Measurements from ENCODE around the gene RRP15.

RRP15 gene

DNA sequence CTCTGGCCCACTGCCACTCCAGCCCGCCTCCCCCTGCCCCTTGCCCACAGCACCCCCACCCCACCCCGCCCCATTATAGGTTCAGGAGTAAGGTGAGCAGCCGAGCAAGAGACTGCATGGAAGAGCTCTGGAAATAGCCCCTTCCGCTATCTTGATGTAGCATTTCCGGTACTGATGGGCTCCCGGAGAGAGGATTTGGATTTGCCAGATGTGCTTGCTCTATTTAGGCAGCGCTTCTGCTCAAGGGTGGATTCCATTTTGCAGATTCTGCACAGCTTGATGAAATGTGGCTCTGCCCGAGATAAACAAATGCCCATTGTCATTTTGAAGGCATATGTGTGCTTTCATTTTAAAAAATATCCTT, 67.0 kb downstream of the RRP15 start:
- H3K4me2 ChIP-seq (ENCODE audit: low read length), result no peak overlapping the region
- TF ChIP-seq CTCF (IDR thresholded peaks at IDR 0.05), result no peak
- no peaks in the 10 kb centered on the region for H3K36me3 ChIP-seq (ENCODE audit: control insufficient read depth, insufficient read depth, low read length)
- H3K9me3 ChIP-seq (ENCODE audit: control insufficient read depth, low read length), result no peaks in the 10 kb centered on the region
- H3K4me1 ChIP-seq, result no peaks in the 10 kb centered on the region
- no peak overlapping the region for H3K9ac ChIP-seq
- H2AFZ ChIP-seq, result no peak overlapping the region
- no peaks in the 10 kb centered on the region for H3K79me2 ChIP-seq
- no peak overlapping the region for H3K27ac ChIP-seq
- H3K4me3 ChIP-seq (ENCODE audit: low read depth, low read length), result no peak overlapping the region
- no peaks in the 10 kb centered on the region for H3K27me3 ChIP-seq (ENCODE audit: control insufficient read depth, insufficient read depth, low read length)

DNA sequence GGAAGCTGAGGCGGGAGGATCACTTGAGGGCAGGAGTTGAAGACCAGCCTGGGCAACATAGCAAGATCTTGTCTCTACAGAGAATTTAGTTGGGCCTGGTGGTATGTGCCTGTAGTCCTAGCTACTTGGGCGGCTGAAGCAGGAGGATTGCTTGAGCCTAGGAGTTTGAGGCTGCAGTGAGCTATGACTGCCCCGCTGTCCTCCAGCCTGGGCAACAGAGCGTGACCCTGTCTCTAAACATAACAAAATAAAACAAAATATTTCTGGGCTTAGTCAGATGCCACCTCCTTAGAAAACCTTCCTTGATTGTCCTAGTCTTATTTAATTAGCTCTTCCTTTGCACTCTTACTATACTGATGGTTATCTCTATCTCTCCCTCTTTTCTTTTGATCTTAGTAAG, 68.6 kb downstream of the RRP15 start:
- Histone ChIP-seq H3K4me2 (ENCODE audit: low read length) (no peak overlapping the region), H3K27ac (no peak overlapping the region), H3K9ac (no peak overlapping the region), H3K9me3 (ENCODE audit: control insufficient read depth, low read length) (no peaks in the 10 kb centered on the region), H3K79me2 (no peaks in the 10 kb centered on the region), H3K4me1 (no peaks in the 10 kb centered on the region), H3K36me3 (ENCODE audit: control insufficient read depth, insufficient read depth, low read length) (no peaks in the 10 kb centered on the region), H3K27me3 (ENCODE audit: control insufficient read depth, insufficient read depth, low read length) (no peaks in the 10 kb centered on the region), H3K4me3 (ENCODE audit: low read depth, low read length) (no peak overlapping the region), H2AFZ (no peak overlapping the region)
- no peak for TF ChIP-seq CTCF (IDR thresholded peaks at IDR 0.05)

DNA sequence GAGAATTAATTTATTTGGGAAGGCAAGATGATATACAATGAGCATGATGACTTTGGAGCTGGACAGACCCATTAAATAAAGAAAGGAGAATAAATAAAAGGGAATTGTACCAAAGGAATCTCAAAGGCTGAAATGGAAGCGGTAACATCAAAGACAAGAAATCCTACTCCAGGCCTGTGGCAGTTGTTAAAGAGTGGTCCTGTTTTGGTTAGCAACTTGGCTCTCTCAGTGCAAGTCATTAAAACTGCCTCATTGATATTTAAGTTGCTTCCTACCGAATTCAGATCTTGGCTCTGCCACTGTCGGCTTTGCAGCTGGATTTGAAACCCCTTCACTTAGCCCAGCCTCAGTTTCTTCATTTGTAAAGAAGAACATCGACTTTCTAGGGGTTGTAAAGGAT, 70.2 kb downstream of the RRP15 start:
- Histone ChIP-seq H3K4me2 (ENCODE audit: low read length) (no peak overlapping the region), H3K79me2 (no peaks in the 10 kb centered on the region), H2AFZ (no peak overlapping the region), H3K9ac (no peak overlapping the region), H3K4me3 (ENCODE audit: low read depth, low read length) (no peak overlapping the region), H3K9me3 (ENCODE audit: control insufficient read depth, low read length) (no peaks in the 10 kb centered on the region), H3K36me3 (ENCODE audit: control insufficient read depth, insufficient read depth, low read length) (no peaks in the 10 kb centered on the region), H3K27ac (no peak overlapping the region), H3K4me1 (no peaks in the 10 kb centered on the region), H3K27me3 (ENCODE audit: control insufficient read depth, insufficient read depth, low read length) (no peaks in the 10 kb centered on the region)
- no peak for TF ChIP-seq CTCF (IDR thresholded peaks at IDR 0.05)

- Histone ChIP-seq H3K9me3 (ENCODE audit: control insufficient read depth, low read length) (no peaks in the 10 kb centered on the region), H3K27me3 (ENCODE audit: control insufficient read depth, insufficient read depth, low read length) (no peaks in the 10 kb centered on the region), H3K79me2 (no peaks in the 10 kb centered on the region), H2AFZ (no peak overlapping the region), H3K36me3 (ENCODE audit: control insufficient read depth, insufficient read depth, low read length) (no peaks in the 10 kb centered on the region), H3K27ac (no peak overlapping the region), H3K4me2 (ENCODE audit: low read length) (no peak overlapping the region), H3K9ac (no peak overlapping the region), H3K4me3 (ENCODE audit: low read depth, low read length) (no peak overlapping the region), H3K4me1 (no peaks in the 10 kb centered on the region)
- no peak for TF ChIP-seq CTCF (IDR thresholded peaks at IDR 0.05)
These were observed 72.3 kb downstream of the RRP15 start for GRCh38 chr1:218357211-218357892.

DNA sequence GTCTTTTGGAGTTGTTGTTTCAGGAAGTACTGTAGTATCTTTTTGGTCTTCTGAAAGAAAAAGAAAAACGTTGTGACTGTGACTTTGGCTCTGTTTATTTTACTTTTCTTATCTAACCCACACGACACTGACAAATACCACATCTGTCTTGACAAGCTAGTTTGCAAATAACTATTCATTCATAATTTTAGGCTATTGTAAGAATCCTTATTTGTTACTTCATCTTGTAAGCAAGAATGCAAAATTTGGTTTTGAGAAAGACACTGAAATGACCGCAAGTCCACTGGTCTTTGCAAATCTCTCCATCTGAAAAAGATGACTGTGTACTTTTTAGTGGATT, 72.8 kb downstream of the RRP15 start:
- H3K27me3 ChIP-seq (ENCODE audit: control insufficient read depth, insufficient read depth, low read length), result no peaks in the 10 kb centered on the region
- H3K9ac ChIP-seq, result no peak overlapping the region
- no peaks in the 10 kb centered on the region for H3K79me2 ChIP-seq
- H3K4me3 ChIP-seq (ENCODE audit: low read depth, low read length), result no peak overlapping the region
- H3K4me1 ChIP-seq, result no peaks in the 10 kb centered on the region
- H3K9me3 ChIP-seq (ENCODE audit: control insufficient read depth, low read length), result no peaks in the 10 kb centered on the region
- TF ChIP-seq CTCF (IDR thresholded peaks at IDR 0.05), result no peak
- H2AFZ ChIP-seq, result no peak overlapping the region
- H3K36me3 ChIP-seq (ENCODE audit: control insufficient read depth, insufficient read depth, low read length), result no peaks in the 10 kb centered on the region
- H3K27ac ChIP-seq, result no peak overlapping the region
- no peak overlapping the region for H3K4me2 ChIP-seq (ENCODE audit: low read length)

All from parathyroid adenoma (tissue), 2 donors.